Measurements from ENCODE around the gene MLST8. TPM values are rescaled to one million over a fixed set of nuclear protein-coding genes. Genes with fewer than 3 reads are reported as not detected.

MLST8 gene, protein sequence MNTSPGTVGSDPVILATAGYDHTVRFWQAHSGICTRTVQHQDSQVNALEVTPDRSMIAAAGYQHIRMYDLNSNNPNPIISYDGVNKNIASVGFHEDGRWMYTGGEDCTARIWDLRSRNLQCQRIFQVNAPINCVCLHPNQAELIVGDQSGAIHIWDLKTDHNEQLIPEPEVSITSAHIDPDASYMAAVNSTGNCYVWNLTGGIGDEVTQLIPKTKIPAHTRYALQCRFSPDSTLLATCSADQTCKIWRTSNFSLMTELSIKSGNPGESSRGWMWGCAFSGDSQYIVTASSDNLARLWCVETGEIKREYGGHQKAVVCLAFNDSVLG
- total RNA-seq (10 to 100 TPM; 18.8 to 35.0 (median 28.7) TPM), polyA plus RNA-seq (10 to 100 TPM; 58.1 to 60.5 (median 59.7) TPM)
- long read RNA-seq, donor 1, transcript MLST8-203 (9 exons, 1,691 nt) = minor isoform, 7 of 49 reads
- long read RNA-seq, donor 1, transcript MLST8-215 (9 exons, 1,861 nt) = minor isoform, 9 of 49 reads
- long read RNA-seq, donor 1, transcript MLST8-232 (9 exons, 1,870 nt) = major isoform, 15 of 49 reads
- long read RNA-seq, donor 1, partial matches to known transcripts = 3 of 49 reads
- long read RNA-seq, donor 1, other reads (novel, unspliced or antisense) = 12 of 49 reads
- long read RNA-seq, donor 2, transcript MLST8-232 (9 exons, 1,870 nt) = major isoform, 56 of 166 reads
- long read RNA-seq, donor 2, transcript MLST8-203 (9 exons, 1,691 nt) = minor isoform, 8 of 166 reads
- long read RNA-seq, donor 2, transcript MLST8-215 (9 exons, 1,861 nt) = minor isoform, 13 of 166 reads
- long read RNA-seq, donor 2, partial matches to known transcripts = 17 of 166 reads
- long read RNA-seq, donor 2, other reads (novel, unspliced or antisense) = 55 of 166 reads

GRCh38 chr16:2205104-2205966, at the start of gene MLST8:
TSS of gene MLST8 (plus strand) at chr16:2205454. CDS start at chr16:2206086, 632 bp downstream.
- intact Hi-C loops (cut with DNase I) = loop anchor here in 1 of 2 donors (5.0 kb wide), 1 partner anchor 48 kb away; the partner anchor contains the start of gene TRAF7
- DNase-seq = peak; percentile 88 to 95
- peaks cover 23% of the 10 kb centered on the region for H3K4me1 ChIP-seq
- TF ChIP-seq, protein P1, sequence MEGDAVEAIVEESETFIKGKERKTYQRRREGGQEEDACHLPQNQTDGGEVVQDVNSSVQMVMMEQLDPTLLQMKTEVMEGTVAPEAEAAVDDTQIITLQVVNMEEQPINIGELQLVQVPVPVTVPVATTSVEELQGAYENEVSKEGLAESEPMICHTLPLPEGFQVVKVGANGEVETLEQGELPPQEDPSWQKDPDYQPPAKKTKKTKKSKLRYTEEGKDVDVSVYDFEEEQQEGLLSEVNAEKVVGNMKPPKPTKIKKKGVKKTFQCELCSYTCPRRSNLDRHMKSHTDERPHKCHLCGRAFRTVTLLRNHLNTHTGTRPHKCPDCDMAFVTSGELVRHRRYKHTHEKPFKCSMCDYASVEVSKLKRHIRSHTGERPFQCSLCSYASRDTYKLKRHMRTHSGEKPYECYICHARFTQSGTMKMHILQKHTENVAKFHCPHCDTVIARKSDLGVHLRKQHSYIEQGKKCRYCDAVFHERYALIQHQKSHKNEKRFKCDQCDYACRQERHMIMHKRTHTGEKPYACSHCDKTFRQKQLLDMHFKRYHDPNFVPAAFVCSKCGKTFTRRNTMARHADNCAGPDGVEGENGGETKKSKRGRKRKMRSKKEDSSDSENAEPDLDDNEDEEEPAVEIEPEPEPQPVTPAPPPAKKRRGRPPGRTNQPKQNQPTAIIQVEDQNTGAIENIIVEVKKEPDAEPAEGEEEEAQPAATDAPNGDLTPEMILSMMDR (IDR thresholded peaks at IDR 0.05) = peak; percentile 24
- 0 to 1% (median 1%) methylated on average over 60 to 93 of the region's 93 CpGs for WGBS, 3 donors
- no peaks in the 10 kb centered on the region for H3K9me3 ChIP-seq
- H3K36me3 ChIP-seq (ENCODE audit: insufficient read depth in 1 of 2, low read depth in 1 of 2) = peaks cover 0 to 38% of the 10 kb centered on the region in 2 donors
- no peaks in the 10 kb centered on the region for H3K27me3 ChIP-seq (ENCODE audit: insufficient read depth in 3 of 3, low read length in 2 of 3)
- peak within 1 kb of the TSS; percentile 95 for H3K27ac ChIP-seq
- ATAC-seq = peak; percentile 82 to 96 (median 86)
- peak within 1 kb of the TSS; percentile 81 for H3K4me3 ChIP-seq

- intact Hi-C loops (cut with DNase I) = loop anchor here in 1 of 2 donors (5.0 kb wide), 3 partner anchors 51 to 331 kb away; partner anchors contain the start of genes ECI1 and MLST8
- H3K27ac ChIP-seq = peak overlapping the region; percentile 90
- peaks cover 0 to 28% of the 10 kb centered on the region in 2 donors for H3K36me3 ChIP-seq (ENCODE audit: insufficient read depth in 1 of 2, low read depth in 1 of 2)
- ATAC-seq = no peak
- WGBS, 3 donors = 6 to 10% (median 8%) methylated on average over 31 to 47 of the region's 47 CpGs
- H3K27me3 ChIP-seq (ENCODE audit: insufficient read depth in 3 of 3, low read length in 2 of 3) = no peaks in the 10 kb centered on the region
- H3K4me1 ChIP-seq = peaks cover 62% of the 10 kb centered on the region
- TF ChIP-seq, protein P1 (IDR thresholded peaks at IDR 0.05) = no peak
- no peaks in the 10 kb centered on the region for H3K9me3 ChIP-seq
- DNase-seq = no peak
- H3K4me3 ChIP-seq = peak overlapping the region; percentile 80
These were observed 49.0 kb upstream of the MLST8 start for GRCh38 chr16:2155977-2156848.

DNA sequence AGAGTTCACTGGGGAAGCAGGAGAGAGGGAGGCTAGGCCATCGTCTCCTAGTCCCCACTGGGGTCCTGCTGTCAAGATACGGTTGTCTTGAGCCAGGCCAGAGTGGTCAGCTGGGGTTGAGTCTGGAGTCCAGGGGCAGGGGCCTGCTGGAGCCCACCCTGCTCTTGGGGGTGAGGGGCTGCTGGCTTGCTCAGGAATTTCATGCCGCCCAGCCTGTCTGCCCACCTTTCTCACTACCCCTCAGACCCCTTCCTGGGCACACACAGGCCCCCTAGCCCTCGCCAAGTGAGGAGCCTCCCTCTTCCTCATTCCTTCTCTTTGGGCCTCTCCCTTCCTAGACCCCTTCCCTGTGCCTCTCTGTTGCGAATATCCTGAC, 48.4 kb upstream of the MLST8 start:
- no peak for ATAC-seq
- Histone ChIP-seq H3K36me3 (ENCODE audit: insufficient read depth in 1 of 2, low read depth in 1 of 2) (peaks cover 0 to 22% of the 10 kb centered on the region in 2 donors), H3K4me1 (peaks cover 60% of the 10 kb centered on the region), H3K27me3 (ENCODE audit: insufficient read depth in 3 of 3, low read length in 2 of 3) (no peaks in the 10 kb centered on the region), H3K4me3 (peak overlapping the region; percentile 80), H3K27ac (peak overlapping the region; percentile 90), H3K9me3 (no peaks in the 10 kb centered on the region)
- TF ChIP-seq, protein P1 (IDR thresholded peaks at IDR 0.05) = no peak
- WGBS, 3 donors = 65 to 72% (median 66%) methylated on average over 5 of the region's 5 CpGs
- intact Hi-C loops (cut with DNase I) = loop anchor here in 1 of 2 donors (5.0 kb wide), 3 partner anchors 50 to 330 kb away; partner anchors contain the start of genes ECI1 and MLST8
- DNase-seq = no peak
